ENCODE measurements around the gene SUN1. TPM values are rescaled to one million over a fixed set of nuclear protein-coding genes. Genes with fewer than 3 reads are reported as not detected.

SUN1 gene
- total and polyA plus RNA-seq, 4 donors, result 24.8 to 162 (median 40.1) TPM

GRCh38 chr7:896346-897075 is 64.2 kb downstream of the SUN1 start:
- Histone ChIP-seq H3K4me3 (ENCODE audit: low read depth in 1 of 3, low read length in 3 of 3) (no peak overlapping the region), H3K9ac (ENCODE audit: low read depth in 1 of 2, low read length in 2 of 2) (no peak overlapping the region), H3K9me3 (ENCODE audit: control insufficient read depth in 4 of 4, low read length in 3 of 4) (no peaks in the 10 kb centered on the region), H3K4me1 (ENCODE audit: control insufficient read depth in 4 of 4, insufficient read depth in 4 of 4, low read length in 3 of 4) (peaks cover 2 to 14% (median 9%) of the 10 kb centered on the region in 4 donors), H3K36me3 (ENCODE audit: control insufficient read depth in 4 of 4, insufficient read depth in 3 of 4, low read depth in 1 of 4, low read length in 3 of 4) (peaks cover 22 to 51% (median 27%) of the 10 kb centered on the region in 4 donors), H3K27me3 (ENCODE audit: control insufficient read depth in 4 of 4, insufficient read depth in 4 of 4, low read length in 3 of 4) (no peaks in the 10 kb centered on the region), H3K27ac (ENCODE audit: low read depth in 1 of 2, low read length in 2 of 2) (no peak overlapping the region)
- DNase-seq (ENCODE audit: low spot score), result no peak
- no peak for TF ChIP-seq JUND (IDR thresholded peaks at IDR 0.05)
- TF ChIP-seq ATF3 (IDR thresholded peaks at IDR 0.05), result no peak
- no peak for TF ChIP-seq EGR1 (IDR thresholded peaks at IDR 0.05; ENCODE audit: low read depth in 2 of 2)
- no peak for TF ChIP-seq MAX (IDR thresholded peaks at IDR 0.05)
- TF ChIP-seq RAD21 (IDR thresholded peaks at IDR 0.05), result no peak
- no peak for TF ChIP-seq FOXA1 (IDR thresholded peaks at IDR 0.05)
- TF ChIP-seq NR2F2 (IDR thresholded peaks at IDR 0.05), result no peak
- no peak for TF ChIP-seq GABPA (IDR thresholded peaks at IDR 0.05 in 1 of 2, conservative IDR thresholded peaks at IDR 0.05 in 1 of 2)
- no peak for TF ChIP-seq TAF1 (conservative IDR thresholded peaks at IDR 0.05)
- TF ChIP-seq FOXA2 (IDR thresholded peaks at IDR 0.05), result no peak
- no peak for TF ChIP-seq HNF4G (IDR thresholded peaks at IDR 0.05)
- TF ChIP-seq CTCF (IDR thresholded peaks at IDR 0.05; ENCODE audit: low read depth, low read length, missing input control), result no peak
- no peak for TF ChIP-seq REST (IDR thresholded peaks at IDR 0.05)
- TF ChIP-seq ZBTB33 (IDR thresholded peaks at IDR 0.05), result no peak
- no peak for TF ChIP-seq RXRA (IDR thresholded peaks at IDR 0.05)
- TF ChIP-seq HNF4A (conservative IDR thresholded peaks at IDR 0.05), result no peak
- WGBS, result 96% methylated on average over 42 of the region's 42 CpGs
